Coronary artery (tissue), 2 donors: ENCODE results near the gene NFX1.

ENCODE experiments used
- DNase-seq: peaks from one replicate; pipeline ENCODE4 v3.0.0-alpha.2; 2017; ENCODE audit warnings: low spot score
- H3K27ac ChIP-seq, 2 donors: fragments of 200-600 bp; sonication (generic); one replicate each; pipeline ENCODE4 v1.5.1; 2016 to 2019
- H3K4me3 ChIP-seq: fragments of 200-600 bp; sonication (generic); 2 replicates; pipeline ENCODE4 v1.5.1; 2016; ENCODE audit warnings: mild to moderate bottlenecking, moderate library complexity
- TF ChIP-seq, protein P1 (sequence below): fragments of 200-600 bp; sonication (generic); IDR thresholded peaks from one replicate; pipeline ENCODE4 v1.5.1; 2019; ENCODE audit warnings: antibody characterized with exemption

The NFX1 gene

DNA sequence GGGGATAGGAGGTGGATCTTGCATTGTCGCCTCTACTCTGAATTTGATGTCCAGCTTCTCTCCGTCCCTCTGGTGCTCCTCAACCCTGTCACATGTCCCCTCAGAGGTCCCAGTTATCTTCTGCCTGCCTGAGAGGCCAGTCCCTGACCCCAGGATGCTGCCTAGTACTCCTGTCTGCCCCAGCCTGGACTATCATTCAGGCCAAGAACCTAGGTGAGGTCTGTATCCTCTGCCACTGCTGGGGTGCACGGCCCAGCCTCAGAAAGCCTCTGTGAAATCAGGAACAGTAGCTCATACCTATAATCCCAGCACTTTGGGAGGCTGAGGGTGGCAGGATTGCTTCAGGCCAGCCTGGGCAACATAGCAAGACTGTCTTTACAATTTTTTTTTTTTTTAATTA lies 41.7 kb upstream of the NFX1 start:
- no peak for DNase-seq
- Histone ChIP-seq H3K4me3 (no peak overlapping the region), H3K27ac (no peak overlapping the region)
- TF ChIP-seq, protein P1, sequence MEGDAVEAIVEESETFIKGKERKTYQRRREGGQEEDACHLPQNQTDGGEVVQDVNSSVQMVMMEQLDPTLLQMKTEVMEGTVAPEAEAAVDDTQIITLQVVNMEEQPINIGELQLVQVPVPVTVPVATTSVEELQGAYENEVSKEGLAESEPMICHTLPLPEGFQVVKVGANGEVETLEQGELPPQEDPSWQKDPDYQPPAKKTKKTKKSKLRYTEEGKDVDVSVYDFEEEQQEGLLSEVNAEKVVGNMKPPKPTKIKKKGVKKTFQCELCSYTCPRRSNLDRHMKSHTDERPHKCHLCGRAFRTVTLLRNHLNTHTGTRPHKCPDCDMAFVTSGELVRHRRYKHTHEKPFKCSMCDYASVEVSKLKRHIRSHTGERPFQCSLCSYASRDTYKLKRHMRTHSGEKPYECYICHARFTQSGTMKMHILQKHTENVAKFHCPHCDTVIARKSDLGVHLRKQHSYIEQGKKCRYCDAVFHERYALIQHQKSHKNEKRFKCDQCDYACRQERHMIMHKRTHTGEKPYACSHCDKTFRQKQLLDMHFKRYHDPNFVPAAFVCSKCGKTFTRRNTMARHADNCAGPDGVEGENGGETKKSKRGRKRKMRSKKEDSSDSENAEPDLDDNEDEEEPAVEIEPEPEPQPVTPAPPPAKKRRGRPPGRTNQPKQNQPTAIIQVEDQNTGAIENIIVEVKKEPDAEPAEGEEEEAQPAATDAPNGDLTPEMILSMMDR, result no peak

DNA sequence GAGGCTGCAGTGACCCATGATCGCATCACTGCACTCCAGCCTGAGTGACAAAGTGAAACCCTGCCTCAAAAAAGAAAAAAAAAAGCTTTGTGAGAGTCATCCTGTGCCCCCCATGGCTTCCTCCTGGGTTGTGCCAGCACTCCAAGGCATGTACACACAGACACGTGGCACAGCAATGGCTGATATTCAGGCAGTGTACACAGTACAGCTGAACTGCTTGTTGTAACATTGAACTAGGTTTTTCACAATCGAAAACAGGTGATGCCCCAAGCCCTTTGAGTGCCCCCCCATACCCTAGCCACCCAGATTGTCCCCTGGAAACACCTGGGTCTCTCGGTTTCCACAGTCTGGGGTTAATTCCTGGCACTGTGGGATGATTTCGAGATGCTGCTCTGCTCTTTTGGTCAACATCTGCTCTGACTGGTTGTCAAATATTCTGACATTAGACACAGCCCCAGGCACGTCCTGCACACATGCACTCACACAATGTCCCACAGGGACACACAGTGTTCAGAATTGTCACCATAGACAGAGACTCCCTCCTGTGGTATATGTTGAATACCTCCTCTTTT lies 41.1 kb upstream of the NFX1 start:
- TF ChIP-seq, protein P1, result no peak
- DNase-seq, result no peak
- Histone ChIP-seq H3K27ac (no peak overlapping the region), H3K4me3 (no peak overlapping the region)

DNA sequence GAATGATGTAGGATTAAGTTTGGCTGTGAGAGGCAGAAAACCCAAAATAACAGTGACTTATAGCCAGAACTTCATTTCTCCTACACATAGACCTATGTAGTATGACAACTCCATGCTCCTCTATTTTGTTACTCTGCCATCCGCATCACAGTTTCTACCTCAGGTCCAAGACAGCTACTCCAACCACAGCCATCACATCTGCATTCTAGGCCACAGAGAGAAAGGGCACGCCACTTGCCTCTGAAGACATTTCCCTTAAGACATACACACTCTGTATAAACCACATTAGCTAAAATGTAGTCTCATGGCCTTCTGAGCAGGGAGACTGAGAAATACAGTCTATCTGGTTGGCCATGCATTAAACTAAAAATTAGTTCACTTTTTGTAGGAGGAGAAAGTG lies 40.3 kb upstream of the NFX1 start:
- Histone ChIP-seq H3K27ac (no peak overlapping the region), H3K4me3 (no peak overlapping the region)
- TF ChIP-seq, protein P1, result no peak
- no peak for DNase-seq

DNA sequence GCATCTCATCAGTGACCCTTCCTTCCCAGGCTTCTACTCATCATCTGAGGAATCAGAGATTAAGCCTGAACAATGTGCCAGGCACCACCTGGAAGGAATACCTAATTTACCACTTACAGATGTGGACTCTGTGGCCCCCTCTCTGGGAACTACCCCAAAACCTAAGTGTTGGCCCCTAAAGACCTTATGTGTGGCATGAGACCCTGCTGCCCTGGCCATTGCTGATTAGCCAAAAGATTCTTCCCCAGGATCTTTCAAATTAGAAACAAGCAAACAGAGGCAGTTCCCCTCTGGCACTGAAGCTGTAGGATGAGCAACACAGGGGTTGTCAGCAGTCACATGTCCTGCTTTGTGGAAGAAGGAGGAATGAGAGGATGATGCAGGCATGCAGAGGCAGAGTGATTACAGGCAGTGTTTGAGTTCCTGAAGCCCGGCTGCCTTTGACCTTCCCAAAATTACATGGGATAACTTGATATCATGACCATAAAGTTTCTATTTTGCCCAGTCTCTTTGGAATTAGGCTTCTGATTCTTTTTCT lies 39.8 kb upstream of the NFX1 start:
- TF ChIP-seq, protein P1, result no peak
- no peak overlapping the region for H3K4me3 ChIP-seq
- DNase-seq, result no peak
- H3K27ac ChIP-seq, result no peak overlapping the region

DNA sequence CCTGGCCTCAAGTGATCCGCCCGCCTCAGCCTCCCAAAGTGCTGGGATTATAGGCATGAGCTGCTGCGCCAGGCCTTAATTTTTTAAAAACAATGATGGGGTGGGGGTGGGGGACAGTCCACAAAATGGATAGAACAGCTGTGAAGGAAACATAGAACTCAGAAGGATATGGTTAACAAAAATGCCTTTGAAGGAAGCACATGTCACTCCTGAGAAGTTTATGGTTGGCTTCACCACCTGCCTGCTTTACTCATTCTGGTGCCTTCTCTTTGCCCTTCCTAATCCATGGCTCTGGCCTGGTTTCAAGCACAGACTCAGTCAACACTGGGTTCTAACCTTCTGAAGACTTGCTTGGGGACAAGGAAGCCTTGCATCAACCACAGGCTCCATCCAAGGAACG lies 36.1 kb upstream of the NFX1 start:
- no peak overlapping the region for H3K27ac ChIP-seq
- DNase-seq, result no peak
- TF ChIP-seq, protein P1, result no peak
- no peak overlapping the region for H3K4me3 ChIP-seq

DNA sequence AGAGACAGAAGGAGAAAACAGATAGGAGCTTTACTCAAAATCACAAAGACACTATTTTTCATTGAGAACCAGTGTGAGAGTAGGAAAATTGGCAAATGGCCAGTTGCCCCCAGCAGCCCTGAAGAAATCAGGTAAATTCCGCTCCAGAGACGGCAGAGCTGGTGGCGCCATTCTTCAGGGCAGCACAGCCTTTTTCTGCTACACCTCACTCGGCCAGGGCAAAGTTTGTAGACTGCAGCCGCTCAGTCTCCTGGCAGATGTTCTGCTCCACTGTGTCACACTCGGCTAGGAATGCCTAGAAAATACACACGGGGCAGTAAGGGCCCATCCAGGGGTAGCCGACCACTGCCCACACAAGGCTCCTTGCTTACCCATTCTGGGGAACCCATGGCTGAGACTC lies 35.3 kb upstream of the NFX1 start:
- no peak for DNase-seq
- TF ChIP-seq, protein P1, result no peak
- no peak overlapping the region for H3K4me3 ChIP-seq
- no peak overlapping the region for H3K27ac ChIP-seq

DNA sequence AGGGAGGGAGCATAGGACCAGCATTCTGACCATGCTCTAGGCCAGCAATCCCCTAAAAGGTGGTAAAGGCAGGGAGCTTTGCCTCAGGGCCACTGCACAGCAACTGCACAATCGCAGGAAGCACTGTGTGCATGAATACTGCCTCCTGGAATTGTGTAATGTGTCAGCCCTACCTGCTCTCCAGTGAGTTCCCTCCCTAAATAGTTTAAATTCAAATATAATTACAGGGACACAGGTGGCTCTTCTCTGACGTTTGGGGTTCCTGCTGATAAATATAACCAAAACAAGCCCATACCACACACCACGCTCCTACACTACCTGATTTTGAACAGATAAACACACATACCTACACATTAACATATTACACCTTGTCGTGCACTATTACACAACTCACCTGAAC lies 34.8 kb upstream of the NFX1 start:
- TF ChIP-seq, protein P1, result no peak
- DNase-seq, result no peak
- Histone ChIP-seq H3K4me3 (no peak overlapping the region), H3K27ac (no peak overlapping the region)
